GM19240 (cell line): ENCODE measurements around the gene AGBL4.
"Not testable (repeated sequence)": the region's sequence is repeated elsewhere in the genome, so short reads cannot be mapped to it uniquely, and the experiment has no call there.

ENCODE experiments used
- DNase-seq: peaks from one replicate; pipeline ENCODE4 v3.0.0; 2011; ENCODE audit warnings: low spot score; ENCODE audit not compliant: insufficient read length

The AGBL4 gene

GRCh38 chr1:49307457-49307856 is 716.3 kb downstream of the AGBL4 start:
- no peak for DNase-seq

GRCh38 chr1:49306507-49307070 is 717.2 kb downstream of the AGBL4 start:
- no peak for DNase-seq

GRCh38 chr1:49302400-49302799 is 721.4 kb downstream of the AGBL4 start:
- DNase-seq = not testable (repeated sequence)

GRCh38 chr1:49298304-49298703 is 725.5 kb downstream of the AGBL4 start:
- DNase-seq = no peak

GRCh38 chr1:49297783-49298182 is 726.0 kb downstream of the AGBL4 start:
- no peak for DNase-seq

GRCh38 chr1:49294539-49294938 is 729.2 kb downstream of the AGBL4 start:
- no peak for DNase-seq

- no peak for DNase-seq
These were observed 730.7 kb downstream of the AGBL4 start for GRCh38 chr1:49293016-49293415.

GRCh38 chr1:49257211-49258049 is 766.3 kb downstream of the AGBL4 start:
- not testable (repeated sequence) for DNase-seq

- DNase-seq = no peak
These were observed 770.8 kb downstream of the AGBL4 start for GRCh38 chr1:49252917-49253316.

- DNase-seq = no peak
These were observed 772.6 kb downstream of the AGBL4 start for GRCh38 chr1:49251019-49251784.

- no peak for DNase-seq
These were observed 783.0 kb downstream of the AGBL4 start for GRCh38 chr1:49240709-49241221.

- DNase-seq = no peak
These were observed 788.8 kb downstream of the AGBL4 start for GRCh38 chr1:49234988-49235387.

- no peak for DNase-seq
These were observed 794.2 kb downstream of the AGBL4 start for GRCh38 chr1:49229555-49229954.

GRCh38 chr1:49226758-49227157 is 797.0 kb downstream of the AGBL4 start:
- no peak for DNase-seq

GRCh38 chr1:49225464-49225863 is 798.3 kb downstream of the AGBL4 start:
- DNase-seq = no peak

- DNase-seq = no peak
These were observed 810.5 kb downstream of the AGBL4 start for GRCh38 chr1:49213301-49213700.

- DNase-seq = no peak
These were observed 815.0 kb downstream of the AGBL4 start for GRCh38 chr1:49208712-49209111.

GRCh38 chr1:49204720-49205119 is 819.0 kb downstream of the AGBL4 start:
- DNase-seq = no peak

GRCh38 chr1:49200738-49201137 is 823.0 kb downstream of the AGBL4 start:
- no peak for DNase-seq

- DNase-seq = no peak
These were observed 824.2 kb downstream of the AGBL4 start for GRCh38 chr1:49199564-49199963.

GRCh38 chr1:49197081-49197480 is 826.7 kb downstream of the AGBL4 start:
- no peak for DNase-seq

GRCh38 chr1:49190138-49190537 is 833.6 kb downstream of the AGBL4 start:
- DNase-seq = no peak
